HL-60 (cell line): ENCODE results near the gene ZMYND8.

Experiments
- DNase-seq, 2 experiments: peaks; one replicate each; pipeline ENCODE4 v3.0.0-alpha.2; 2010 to 2020; ENCODE audit warnings: low read depth in 1 of 2, low spot score in 1 of 2
- H3K27ac ChIP-seq: fragments of 250-450 bp; sonication (Bioruptor Pico); replicated peaks from 2 replicates; pipeline ENCODE4 v1.5.1; 2020; ENCODE audit warnings: mild to moderate bottlenecking, moderate library complexity
- H3K27me3 ChIP-seq: fragments of 250-450 bp; sonication (Bioruptor Pico); 2 replicates; pipeline ENCODE4 v1.5.1; 2021; ENCODE audit warnings: mild to moderate bottlenecking, moderate library complexity; ENCODE audit not compliant: insufficient read depth, poor library complexity, severe bottlenecking
- H3K4me3 ChIP-seq: replicated peaks from 2 replicates; pipeline ENCODE4 v1.5.1; 2011; ENCODE audit warnings: mild to moderate bottlenecking, control low read depth, low read length; ENCODE audit not compliant: insufficient read depth
- CTCF ChIP-seq: IDR thresholded peaks from one replicate; pipeline ENCODE4 v1.5.1; 2011; ENCODE audit warnings: low read length, control low read depth, inconsistent platforms; ENCODE audit not compliant: insufficient read depth
- GABPA ChIP-seq: IDR thresholded peaks from 2 replicates; pipeline ENCODE4 v1.6.1; 2012; ENCODE audit warnings: low read depth
- POLR2AphosphoS5 ChIP-seq: IDR thresholded peaks from 2 replicates; pipeline ENCODE4 v1.6.1; 2012; ENCODE audit warnings: low read depth
- REST ChIP-seq: IDR thresholded peaks from 2 replicates; pipeline ENCODE4 v1.6.1; 2012; ENCODE audit warnings: low read depth; ENCODE audit not compliant: insufficient replicate concordance
- SPI1 ChIP-seq: IDR thresholded peaks from 2 replicates; pipeline ENCODE4 v1.6.1; 2012; ENCODE audit warnings: low read depth, mild to moderate bottlenecking, borderline replicate concordance

The ZMYND8 gene

DNA sequence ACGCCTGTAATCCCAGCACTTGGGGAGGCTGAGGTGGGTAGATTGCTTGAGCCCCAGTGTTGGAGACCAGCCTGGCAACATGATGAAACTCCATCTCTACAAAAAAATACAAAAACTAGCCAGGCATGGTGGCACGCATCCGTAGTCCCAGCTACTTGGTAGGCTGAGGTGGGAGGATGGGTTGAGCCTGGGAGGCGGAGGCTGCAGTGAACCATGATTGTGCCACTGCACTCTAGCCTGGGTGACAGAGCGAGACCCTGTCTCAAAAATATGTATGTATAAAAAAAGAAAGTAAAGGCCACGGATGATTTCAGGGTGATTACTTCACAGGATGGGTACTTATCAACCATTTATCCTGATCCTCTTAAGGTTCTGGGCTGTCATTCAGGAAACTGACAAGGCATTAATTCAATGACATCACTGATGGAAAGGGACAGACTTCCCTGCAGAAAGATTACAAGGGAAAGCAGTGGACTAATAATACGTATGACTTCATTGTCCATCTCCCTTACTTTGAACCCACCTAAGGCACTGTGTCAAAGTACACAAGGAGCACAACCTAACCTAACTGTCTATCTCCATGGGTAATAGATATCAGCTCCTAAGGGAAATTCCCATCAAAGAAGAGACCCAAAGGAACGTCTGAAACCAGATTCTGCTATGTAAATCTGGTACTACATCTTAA lies 61.2 kb downstream of the ZMYND8 start:
- no peak overlapping the region for H3K27ac ChIP-seq
- no peak for DNase-seq
- no peaks in the 10 kb centered on the region for H3K27me3 ChIP-seq
- H3K4me3 ChIP-seq = no peak overlapping the region
- no peak for TF ChIP-seq SPI1
- no peak for TF ChIP-seq CTCF
- no peak for TF ChIP-seq POLR2AphosphoS5
- TF ChIP-seq GABPA = no peak
- no peak for TF ChIP-seq REST

DNA sequence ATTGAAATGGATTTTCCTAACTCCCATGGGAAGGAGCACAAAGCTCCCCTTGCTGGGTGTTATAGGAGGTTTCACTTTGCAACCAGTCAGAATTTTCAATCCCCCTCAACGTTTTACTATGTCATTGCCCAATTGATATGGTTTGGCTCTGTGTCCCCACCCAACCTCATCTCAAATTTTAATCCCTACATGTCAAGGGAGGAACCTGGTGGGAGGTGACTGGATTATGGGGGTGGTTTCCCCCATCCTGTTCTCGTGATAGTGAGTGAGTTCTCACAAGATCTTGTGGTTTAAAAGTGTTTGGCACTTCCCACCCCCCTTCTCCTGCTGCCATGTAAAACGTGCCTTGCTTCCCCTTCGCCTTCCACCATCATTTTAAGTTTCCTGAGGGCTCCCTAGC lies 62.9 kb downstream of the ZMYND8 start:
- Histone ChIP-seq H3K27me3 (no peaks in the 10 kb centered on the region), H3K27ac (no peak overlapping the region), H3K4me3 (no peak overlapping the region)
- DNase-seq = no peak
- TF ChIP-seq POLR2AphosphoS5 (no peak), SPI1 (no peak), CTCF (no peak), REST (no peak), GABPA (no peak)

DNA sequence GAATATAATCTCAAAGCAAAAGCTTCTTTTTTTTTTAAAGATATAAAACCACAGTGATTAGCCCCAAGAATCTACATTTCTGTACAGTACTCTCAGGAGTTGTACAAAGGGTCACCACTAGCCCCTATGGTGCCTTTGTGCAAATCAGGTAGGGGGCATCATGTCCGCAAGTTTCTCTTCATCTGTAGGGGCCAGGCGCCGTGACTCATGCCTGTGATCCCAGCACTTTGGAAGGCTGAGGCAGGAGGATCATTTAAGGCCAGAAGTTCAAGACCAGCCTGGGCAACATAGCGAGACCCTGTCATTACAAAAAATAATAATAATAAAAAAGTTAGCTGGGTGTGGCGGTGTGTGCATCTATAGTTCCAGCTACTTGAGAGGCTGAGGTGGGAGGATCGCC lies 63.9 kb downstream of the ZMYND8 start:
- DNase-seq = no peak
- Histone ChIP-seq H3K27ac (no peak overlapping the region), H3K4me3 (no peak overlapping the region), H3K27me3 (no peaks in the 10 kb centered on the region)
- TF ChIP-seq REST (no peak), POLR2AphosphoS5 (no peak), GABPA (no peak), SPI1 (no peak)
